Activated CD8-positive, alpha-beta T cell treated with anti-CD3 and anti-CD28 coated beads, Interleukin-2, amount 10 ng/mL, durations not matched to agents 7 days and 5 days (primary cell): ENCODE results near the gene GSS. TPM values are rescaled to one million over a fixed set of nuclear protein-coding genes. Genes with fewer than 3 reads are reported as not detected.
"Not testable (repeated sequence)": the region's sequence is repeated elsewhere in the genome, so short reads cannot be mapped to it uniquely, and the experiment has no call there.

Experiments
- ATAC-seq: fragments of 150-1000 bp; cut with Tn5 transposase; one replicate; pipeline ENCODE4 v1.10.0; 2021; ENCODE audit warnings: moderate library complexity
- CTCF ChIA-PET: fragments of 350-600 bp; sonication (Branson Sonifier 250); formaldehyde crosslinking; loops from one replicate; lab custom pipeline; 2021; ENCODE audit warnings: antibody characterized with exemption; lab: Charles Lee
- POLR2A ChIA-PET: fragments of 350-600 bp; sonication (Branson Sonifier 250); formaldehyde crosslinking; loops from one replicate; lab custom pipeline; 2021; ENCODE audit warnings: antibody characterized with exemption; lab: Charles Lee
- DNase-seq: peaks from one replicate; pipeline ENCODE4 v3.0.0-alpha.2; 2020
- H3K27ac Mint-ChIP-seq: one replicate; pipeline ENCODE4 v1.8.0; 2021; ENCODE audit warnings: mild to moderate bottlenecking, mixed read lengths
- H3K27me3 Mint-ChIP-seq: one replicate; pipeline ENCODE4 v1.8.0; 2021; ENCODE audit warnings: low read depth, mixed read lengths
- H3K36me3 Mint-ChIP-seq: one replicate; pipeline ENCODE4 v1.8.0; 2021; ENCODE audit warnings: low read depth, mixed read lengths
- H3K4me1 Mint-ChIP-seq: one replicate; pipeline ENCODE4 v1.8.0; 2021; ENCODE audit warnings: low read depth, mixed read lengths
- H3K4me3 Mint-ChIP-seq: one replicate; pipeline ENCODE4 v1.8.0; 2021; ENCODE audit warnings: mild to moderate bottlenecking, mixed read lengths
- H3K9me3 Mint-ChIP-seq: one replicate; pipeline ENCODE4 v1.8.0; 2022; ENCODE audit warnings: mixed read lengths; ENCODE audit not compliant: insufficient read depth
- microRNA-seq: library from miRNA; unstranded; fragments of <30 nt; microRNA quantifications from one replicate; pipeline ENCODE4 v1.2.0, GENCODE V29; 2022
- total RNA-seq, 2 experiments: library from RNA; stranded (reverse); gene quantifications; one replicate each; pipeline ENCODE4 v1.2.3, GENCODE V29; 2021

The GSS gene
- total RNA-seq, 2 experiments from 2014 or later = 55.1 to 55.6 TPM

- DNase-seq (no peak), ATAC-seq (no peak)
- H3K27me3 Mint-ChIP-seq = no peaks in the 10 kb centered on the region
- no peak overlapping the region for H3K4me3 Mint-ChIP-seq
- POLR2A ChIA-PET = no interaction called here
- peaks cover 24% of the 10 kb centered on the region for H3K36me3 Mint-ChIP-seq
- peaks cover 24% of the 10 kb centered on the region for H3K4me1 Mint-ChIP-seq
- no peak overlapping the region for H3K27ac Mint-ChIP-seq
- CTCF ChIA-PET = interaction anchor here (2.1 kb wide), 1 partner anchor 12 kb away, joined by 13 read pairs; no protein-coding TSS in a partner anchor
- H3K9me3 Mint-ChIP-seq = no peaks in the 10 kb centered on the region
These were observed 68.6 kb downstream of the GSS start for GRCh38 chr20:34887023-34887422.

GRCh38 chr20:34886122-34886521 is 69.5 kb downstream of the GSS start:
- POLR2A ChIA-PET = interaction anchor here (0.6 kb wide), 1 partner anchor 1728 kb away, joined by 3 read pairs; no protein-coding TSS in a partner anchor
- CTCF ChIA-PET = no interaction called here
- Mint-ChIP-seq H3K27me3 (no peaks in the 10 kb centered on the region), H3K4me1 (peaks cover 15% of the 10 kb centered on the region), H3K4me3 (no peak overlapping the region), H3K36me3 (peaks cover 24% of the 10 kb centered on the region), H3K9me3 (no peaks in the 10 kb centered on the region), H3K27ac (no peak overlapping the region)
- no peak for DNase-seq
- ATAC-seq = no peak

DNA sequence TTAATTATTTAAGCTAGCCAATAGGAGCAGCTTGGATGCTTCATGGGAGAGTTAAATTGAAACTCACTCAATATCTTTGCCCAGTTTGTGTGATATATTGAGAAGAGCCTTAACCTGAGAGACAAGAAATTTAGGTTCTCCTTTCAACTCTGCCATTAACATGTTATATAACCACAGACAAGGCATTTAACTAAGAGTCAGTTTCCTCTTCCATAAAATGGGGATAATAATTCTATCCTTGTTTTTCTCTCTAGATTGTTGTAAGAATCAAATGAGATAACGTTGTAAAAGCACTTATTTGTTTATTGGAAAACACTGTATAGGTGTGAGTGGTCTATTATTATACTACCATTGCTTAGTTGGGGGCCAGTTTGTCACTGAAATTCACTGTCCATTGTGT is 71.3 kb downstream of the GSS start:
- Mint-ChIP-seq H3K36me3 (peaks cover 21% of the 10 kb centered on the region), H3K27me3 (no peaks in the 10 kb centered on the region), H3K27ac (no peak overlapping the region), H3K9me3 (no peaks in the 10 kb centered on the region), H3K4me1 (peaks cover 6% of the 10 kb centered on the region), H3K4me3 (no peak overlapping the region)
- CTCF ChIA-PET = interaction anchor here (2.8 kb wide), 1 partner anchor 10 kb away, joined by 18 read pairs; the partner anchor contains the start of gene GGT7
- DNase-seq (no peak), ATAC-seq (no peak)
- POLR2A ChIA-PET = no interaction called here

GRCh38 chr20:34883809-34884208 is 71.8 kb downstream of the GSS start:
- no peak overlapping the region for H3K27ac Mint-ChIP-seq
- H3K4me1 Mint-ChIP-seq = peaks cover 6% of the 10 kb centered on the region
- peaks cover 21% of the 10 kb centered on the region for H3K36me3 Mint-ChIP-seq
- CTCF ChIA-PET = interaction anchor here (2.8 kb wide), 1 partner anchor 10 kb away, joined by 18 read pairs; the partner anchor contains the start of gene GGT7
- DNase-seq (no peak), ATAC-seq (no peak)
- no peak overlapping the region for H3K4me3 Mint-ChIP-seq
- H3K9me3 Mint-ChIP-seq = no peaks in the 10 kb centered on the region
- H3K27me3 Mint-ChIP-seq = no peaks in the 10 kb centered on the region
- POLR2A ChIA-PET = no interaction called here

GRCh38 chr20:34883087-34883688 is 72.4 kb downstream of the GSS start:
- H3K27me3 Mint-ChIP-seq = no peaks in the 10 kb centered on the region
- no peak overlapping the region for H3K4me3 Mint-ChIP-seq
- no peak overlapping the region for H3K27ac Mint-ChIP-seq
- H3K9me3 Mint-ChIP-seq = no peaks in the 10 kb centered on the region
- no peak for DNase-seq
- no peak for ATAC-seq
- H3K36me3 Mint-ChIP-seq = peaks cover 17% of the 10 kb centered on the region
- POLR2A ChIA-PET = no interaction called here
- H3K4me1 Mint-ChIP-seq = peaks cover 5% of the 10 kb centered on the region
- CTCF ChIA-PET = interaction anchor here (1.0 to 2.8 kb wide), 2 partner anchors 9 to 12 kb away, joined by 3 to 18 read pairs; partner anchors contain the start of gene GGT7

GRCh38 chr20:34881689-34882088 is 73.9 kb downstream of the GSS start:
- ATAC-seq (no peak), DNase-seq (no peak)
- no peak overlapping the region for H3K27ac Mint-ChIP-seq
- peaks cover 11% of the 10 kb centered on the region for H3K4me1 Mint-ChIP-seq
- no peaks in the 10 kb centered on the region for H3K9me3 Mint-ChIP-seq
- H3K4me3 Mint-ChIP-seq = no peak overlapping the region
- CTCF ChIA-PET = interaction anchor here (0.7 kb wide), 2 partner anchors 60 to 74 kb away, joined by 3 read pairs; partner anchors contain the start of genes GSS and MYH7B
- H3K36me3 Mint-ChIP-seq = peaks cover 17% of the 10 kb centered on the region
- H3K27me3 Mint-ChIP-seq = peaks cover 2% of the 10 kb centered on the region
- POLR2A ChIA-PET = no interaction called here

DNA sequence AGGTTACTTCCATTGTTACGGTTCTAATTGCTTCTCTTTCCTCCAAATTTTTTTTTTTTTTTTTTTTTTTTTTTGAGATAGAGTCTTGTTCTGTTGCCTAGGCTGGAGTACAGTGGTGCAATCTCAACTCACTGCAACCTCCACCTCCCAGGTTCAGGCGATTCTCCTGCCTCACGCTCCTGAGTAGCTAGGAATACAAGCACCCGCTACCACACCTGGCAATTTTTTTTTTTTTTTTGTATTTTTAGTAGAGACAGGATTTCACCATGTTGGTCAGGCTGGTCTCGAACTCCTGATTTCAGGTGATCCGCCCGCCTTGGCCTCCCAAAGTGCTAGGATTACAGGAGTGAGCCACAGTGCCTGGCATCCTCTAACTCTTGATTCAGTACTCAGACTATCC is 74.6 kb downstream of the GSS start:
- CTCF ChIA-PET = interaction anchor here (1.5 to 2.1 kb wide), 2 partner anchors 10 to 76 kb away, joined by 3 to 8 read pairs; no protein-coding TSS in a partner anchor
- Mint-ChIP-seq H3K4me1 (peaks cover 14% of the 10 kb centered on the region), H3K36me3 (peaks cover 17% of the 10 kb centered on the region)
- DNase-seq, H3K27me3 Mint-ChIP-seq, H3K4me3 Mint-ChIP-seq, POLR2A ChIA-PET, H3K9me3 Mint-ChIP-seq, H3K27ac Mint-ChIP-seq, ATAC-seq: not testable (repeated sequence)

DNA sequence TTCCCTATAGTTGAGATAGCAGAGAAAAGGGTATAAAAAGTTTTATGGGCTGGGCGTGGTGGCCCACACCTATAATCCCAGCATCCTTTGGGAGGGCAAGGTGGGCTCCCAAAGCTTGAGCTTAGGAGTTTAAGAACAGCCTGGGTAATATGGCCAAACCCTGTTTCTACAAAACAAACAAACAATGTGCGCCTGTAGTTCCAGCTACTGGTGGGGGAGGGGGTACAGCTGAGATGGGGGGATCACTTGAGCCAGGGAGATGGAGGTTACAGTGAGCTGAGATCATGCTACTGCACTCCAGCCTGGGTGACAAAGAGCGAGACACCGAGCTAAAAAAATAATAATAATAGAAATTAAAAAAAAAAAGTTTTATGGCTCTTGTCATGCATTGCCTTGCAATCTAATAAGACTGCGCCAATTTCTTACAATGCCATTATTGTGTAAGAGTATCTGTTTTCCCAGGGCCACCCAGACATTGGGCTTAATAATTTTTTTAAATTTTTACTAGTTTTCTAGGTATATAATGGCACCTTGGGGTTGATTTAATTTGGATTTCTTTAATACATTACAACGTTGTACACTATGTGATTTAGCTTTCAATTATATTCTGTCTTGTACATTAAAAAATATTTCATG is 75.3 kb downstream of the GSS start:
- DNase-seq (no peak), ATAC-seq (no peak)
- peaks cover 20% of the 10 kb centered on the region for H3K4me1 Mint-ChIP-seq
- peaks cover 2% of the 10 kb centered on the region for H3K27me3 Mint-ChIP-seq
- CTCF ChIA-PET = interaction anchor here (1.5 to 2.1 kb wide), 2 partner anchors 11 to 77 kb away, joined by 3 to 8 read pairs; no protein-coding TSS in a partner anchor
- H3K36me3 Mint-ChIP-seq = peaks cover 17% of the 10 kb centered on the region
- no peak overlapping the region for H3K4me3 Mint-ChIP-seq
- H3K27ac Mint-ChIP-seq = no peak overlapping the region
- POLR2A ChIA-PET = no interaction called here
- H3K9me3 Mint-ChIP-seq = no peaks in the 10 kb centered on the region

Small RNA genes lying within 50 kb of the gene (microRNA-seq; reads per million reads assigned to microRNA genes)
- gene MIR499A = not detected
- not detected for gene MIR499B

Other genes starting within 250 kb of the GSS start
- gene NCOA6, start 130.2 kb downstream of the GSS start, total RNA-seq = 10 to 100 TPM; 25.8 to 26.9 TPM
- 1 to 10 TPM; 5.2 to 6.0 TPM for gene GGT7, start 83.0 kb downstream of the GSS start, total RNA-seq
- 10 to 100 TPM; 24.0 to 25.5 TPM for gene ACSS2, start 79.2 kb downstream of the GSS start, total RNA-seq
- under 1 TPM; 0.13 to 0.26 TPM for gene MYH7B, start 62 bp upstream of the GSS start, total RNA-seq
- 10 to 100 TPM; 43.2 to 44.6 TPM for gene TRPC4AP, start 137.0 kb upstream of the GSS start, total RNA-seq
- gene EDEM2, start 191.5 kb upstream of the GSS start, total RNA-seq = 10 to 100 TPM; 19.5 to 19.6 TPM
- 1 to 10 TPM; 1.2 to 1.3 TPM for gene PROCR, start 216.3 kb upstream of the GSS start, total RNA-seq